ENCODE measurements around the gene EXOC8. TPM values are rescaled to one million over a fixed set of nuclear protein-coding genes. Genes with fewer than 3 reads are reported as not detected.

Gene EXOC8
- total and polyA plus RNA-seq, 2 of the 13 experiments (the other 11 are each of a cell fraction or from before 2014, with no cell fraction given), result 2.1 to 7.9 TPM

GRCh38 chr1:231337472-231338269 is at the start of gene EXOC8 (continued):
- TF ChIP-seq ZHX2 (IDR thresholded peaks at IDR 0.05; ENCODE audit: low read depth) (0 out of 2 replicates have a peak, but pooled peaks have one; percentile 50), ZHX2 (CRISPR knock-in tag; IDR thresholded peaks at IDR 0.05; ENCODE audit: borderline replicate concordance) (no peak), ERF (CRISPR knock-in tag; IDR thresholded peaks at IDR 0.05) (peak; percentile 51; the same call in 1 of the 2 replicates), SMAD1 (CRISPR knock-in tag; IDR thresholded peaks at IDR 0.05; ENCODE audit: borderline replicate concordance, low read depth) (peak; percentile 80; the same call in 1 of the 2 replicates), SRSF1 (optimal IDR thresholded peaks at IDR 0.05; ENCODE audit: low read depth, low read length) (no peak), ZNF337 (CRISPR knock-in tag; IDR thresholded peaks at IDR 0.05; ENCODE audit: borderline replicate concordance, low read depth) (no peak), EED (CRISPR knock-in tag; IDR thresholded peaks at IDR 0.05) (no peak), POLR2A (IDR thresholded peaks at IDR 0.05; ENCODE audit: insufficient read depth in 1 of 2, low read depth in 2 of 2, low read length in 2 of 2) (peak; percentile 65 to 76), KAT2B (IDR thresholded peaks at IDR 0.05; ENCODE audit: borderline replicate concordance, low read depth, low read length) (no peak), ZNF501 (CRISPR knock-in tag; IDR thresholded peaks at IDR 0.05) (peak; percentile 93), TFAP4 (IDR thresholded peaks at IDR 0.05; ENCODE audit: borderline replicate concordance, low read depth) (no peak), ZKSCAN1 (IDR thresholded peaks at IDR 0.05; ENCODE audit: low read length) (no peak), GLI4 (CRISPR knock-in tag; IDR thresholded peaks at IDR 0.05; ENCODE audit: borderline replicate concordance) (no peak; the same call in 1 of the 2 replicates)

All from HepG2 (cell line).